22Rv1 (cell line): ENCODE data around the gene FNTB.

Source experiments
- H3K27ac ChIP-seq: fragments of 450-650 bp; 2 replicates; pipeline ENCODE4 v1.5.1; 2017
- CTCF ChIP-seq: fragments of 450-650 bp; IDR thresholded peaks from 2 replicates; pipeline ENCODE4 v1.5.1; 2017; ENCODE audit warnings: mild to moderate bottlenecking
- ZFX ChIP-seq: fragments of 450-650 bp; IDR thresholded peaks from 2 replicates; pipeline ENCODE4 v1.6.1; 2017; ENCODE audit warnings: antibody characterized with exemption, borderline replicate concordance

FNTB gene

DNA sequence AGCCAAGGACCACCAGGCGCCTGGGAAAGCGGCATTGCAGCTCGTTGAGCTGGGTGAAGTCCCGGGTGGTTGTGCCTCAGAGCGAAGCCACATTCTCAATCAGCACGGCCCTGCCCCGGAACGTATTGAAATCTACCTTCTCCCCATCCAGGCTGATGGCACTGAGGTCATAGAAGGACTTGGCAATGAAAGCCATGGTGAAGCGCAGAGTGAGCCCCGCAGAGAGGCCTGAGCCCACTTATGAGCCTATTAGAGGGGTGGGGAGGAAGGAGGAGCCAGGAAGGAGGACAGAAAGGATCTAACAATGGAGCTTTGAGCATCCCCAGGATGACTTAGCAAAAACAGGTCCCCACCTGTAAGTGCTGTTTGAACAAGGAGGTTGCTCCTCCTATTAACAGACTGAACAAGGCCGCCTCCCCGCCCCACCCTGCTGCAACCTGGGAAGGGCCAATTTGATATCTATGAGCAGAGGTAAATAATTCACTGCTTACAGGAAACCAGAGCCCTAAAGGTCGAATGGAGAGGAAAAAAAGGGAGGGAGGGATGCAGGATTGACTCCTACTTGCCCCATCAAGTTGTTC is 44.1 kb upstream of the FNTB start, which contains the start of gene GPX2:
TSS of gene GPX2 (minus strand) at position 215 of the 581 bp plus-strand sequence. CDS start at position 196, 19 bp downstream.
- TF ChIP-seq ZFX (no peak), CTCF (no peak)
- peak within 1 kb of the TSS; percentile 42; the same call in 1 of the 2 replicates for H3K27ac ChIP-seq

- TF ChIP-seq ZFX, result no peak
- no peak for TF ChIP-seq CTCF
- H3K27ac ChIP-seq, result no peak overlapping the region
Observed at GRCh38 chr14:64943556-64943955, 43.1 kb upstream of the FNTB start.

DNA sequence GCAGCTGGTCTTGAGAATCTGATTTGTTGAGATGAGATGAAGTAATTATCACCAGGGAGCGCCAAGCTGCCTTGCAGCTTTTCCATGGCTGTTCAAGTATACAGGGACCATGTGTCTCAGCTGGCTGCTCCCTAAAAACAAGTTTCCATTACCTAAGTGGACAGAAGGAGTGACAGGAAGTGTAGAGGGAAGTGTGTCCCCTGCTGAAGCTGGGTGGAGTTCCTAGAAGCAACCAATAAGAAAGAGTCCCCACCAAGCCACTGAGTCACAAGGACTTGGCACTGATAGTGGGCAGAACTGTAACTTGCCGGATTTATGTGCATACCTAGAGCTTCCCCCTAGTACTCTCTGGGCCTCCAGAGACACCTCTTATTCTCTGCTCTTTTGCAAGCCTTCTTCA is 42.7 kb upstream of the FNTB start:
- no peak for TF ChIP-seq ZFX
- TF ChIP-seq CTCF, result no peak
- H3K27ac ChIP-seq, result no peak overlapping the region

GRCh38 chr14:64944861-64945260 is 41.8 kb upstream of the FNTB start:
- no peak overlapping the region for H3K27ac ChIP-seq
- TF ChIP-seq CTCF (no peak), ZFX (no peak)

- TF ChIP-seq ZFX (no peak), CTCF (no peak)
- no peak overlapping the region for H3K27ac ChIP-seq
Observed at GRCh38 chr14:64945431-64946178, 41.1 kb upstream of the FNTB start.

DNA sequence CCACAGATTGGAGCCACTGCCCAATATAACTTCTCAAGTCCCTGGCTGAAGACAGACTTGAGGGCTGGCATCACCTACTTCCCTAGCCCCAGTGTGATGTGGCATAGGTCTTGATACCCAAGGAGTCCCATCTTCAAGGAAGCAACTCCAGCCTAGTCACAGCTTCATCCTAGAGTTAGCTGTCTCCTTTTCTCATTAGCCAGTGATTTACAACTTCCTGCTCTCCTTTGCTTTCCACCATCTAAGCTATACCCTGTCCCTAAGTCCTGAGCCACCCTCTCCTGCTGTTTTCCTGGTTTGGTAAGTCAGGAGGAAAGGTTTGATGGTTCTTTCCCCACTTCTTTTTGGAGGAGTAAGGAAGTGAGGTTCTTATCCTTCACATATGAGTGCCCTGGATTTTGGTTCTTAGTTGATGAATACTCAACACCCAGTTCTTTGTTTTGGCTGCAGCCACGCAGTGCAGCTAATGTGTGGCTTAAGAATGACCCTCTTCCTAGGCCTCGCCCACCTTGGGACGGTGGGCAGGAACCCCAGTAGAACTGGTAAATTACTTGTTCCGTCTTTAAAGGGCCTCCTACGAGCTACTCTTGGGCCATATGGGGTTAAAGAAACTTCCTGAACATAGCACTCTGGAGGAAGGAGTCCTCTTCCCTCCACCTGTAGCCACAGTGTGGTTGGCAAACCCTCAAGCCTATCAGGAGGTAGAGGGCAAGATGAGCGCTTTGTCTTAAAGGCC is 40.2 kb upstream of the FNTB start:
- TF ChIP-seq ZFX (no peak), CTCF (no peak)
- H3K27ac ChIP-seq, result no peak overlapping the region
